KMS-11 (cell line): ENCODE data around the gene ACAD11.

Experiments
- H2AFZ ChIP-seq: fragments of 200-600 bp; sonication (generic); 2 replicates; pipeline ENCODE4 v1.6.1; 2016; ENCODE audit warnings: antibody characterized with exemption, mixed run types, low read depth
- H3K27ac ChIP-seq: fragments of 200-600 bp; sonication (generic); 2 replicates; pipeline ENCODE4 v1.6.1; 2016; ENCODE audit warnings: mild to moderate bottlenecking, mixed run types
- H3K27me3 ChIP-seq: fragments of 200-600 bp; sonication (generic); 2 replicates; pipeline ENCODE4 v1.6.1; 2017; ENCODE audit warnings: mild to moderate bottlenecking, low read depth, mixed run types, moderate library complexity; ENCODE audit not compliant: insufficient read depth
- H3K36me3 ChIP-seq: fragments of 200-600 bp; sonication (generic); 2 replicates; pipeline ENCODE4 v1.6.1; 2017; ENCODE audit warnings: mild to moderate bottlenecking, mixed run types; ENCODE audit not compliant: insufficient read depth
- H3K4me1 ChIP-seq: fragments of 200-600 bp; sonication (generic); 2 replicates; pipeline ENCODE4 v1.6.1; 2016; ENCODE audit warnings: mild to moderate bottlenecking, low read depth, mixed run types; ENCODE audit not compliant: poor library complexity, severe bottlenecking
- H3K4me2 ChIP-seq: fragments of 200-600 bp; sonication (generic); 2 replicates; pipeline ENCODE4 v1.7.0; 2016; ENCODE audit warnings: mild to moderate bottlenecking, mixed run types
- H3K4me3 ChIP-seq: fragments of 200-600 bp; sonication (generic); IDR thresholded peaks from 2 replicates; pipeline ENCODE4 v1.6.1; 2017; ENCODE audit warnings: low read depth, low read length, mixed read lengths; ENCODE audit not compliant: insufficient read depth
- H3K79me2 ChIP-seq: fragments of 200-600 bp; sonication (generic); 2 replicates; pipeline ENCODE4 v1.6.1; 2016; ENCODE audit warnings: low read depth, mixed run types; ENCODE audit not compliant: insufficient read depth
- H3K9ac ChIP-seq: fragments of 200-600 bp; sonication (generic); 2 replicates; pipeline ENCODE4 v1.6.1; 2016; ENCODE audit warnings: mild to moderate bottlenecking, mixed run types
- H4K20me1 ChIP-seq: fragments of 200-600 bp; sonication (generic); 2 replicates; pipeline ENCODE4 v1.6.1; 2016; ENCODE audit warnings: mild to moderate bottlenecking, mixed run types; ENCODE audit not compliant: insufficient read depth
- TF ChIP-seq, protein P1 (sequence below): fragments of 200-600 bp; sonication (generic); conservative IDR thresholded peaks from 2 replicates; pipeline ENCODE4 v1.6.1; 2017; ENCODE audit warnings: low read depth, mild to moderate bottlenecking, antibody characterized with exemption, low read length, moderate library complexity, mixed read lengths

The ACAD11 gene

GRCh38 chr3:132555306-132556035 lies 104.1 kb downstream of the ACAD11 start:
- Histone ChIP-seq H2AFZ (no peak overlapping the region), H4K20me1 (no peaks in the 10 kb centered on the region), H3K27me3 (no peaks in the 10 kb centered on the region), H3K27ac (no peak overlapping the region), H3K4me1 (peaks cover 14% of the 10 kb centered on the region), H3K4me2 (no peak overlapping the region), H3K4me3 (no peak overlapping the region), H3K79me2 (no peaks in the 10 kb centered on the region), H3K9ac (no peak overlapping the region), H3K36me3 (no peaks in the 10 kb centered on the region)
- TF ChIP-seq, protein P1, sequence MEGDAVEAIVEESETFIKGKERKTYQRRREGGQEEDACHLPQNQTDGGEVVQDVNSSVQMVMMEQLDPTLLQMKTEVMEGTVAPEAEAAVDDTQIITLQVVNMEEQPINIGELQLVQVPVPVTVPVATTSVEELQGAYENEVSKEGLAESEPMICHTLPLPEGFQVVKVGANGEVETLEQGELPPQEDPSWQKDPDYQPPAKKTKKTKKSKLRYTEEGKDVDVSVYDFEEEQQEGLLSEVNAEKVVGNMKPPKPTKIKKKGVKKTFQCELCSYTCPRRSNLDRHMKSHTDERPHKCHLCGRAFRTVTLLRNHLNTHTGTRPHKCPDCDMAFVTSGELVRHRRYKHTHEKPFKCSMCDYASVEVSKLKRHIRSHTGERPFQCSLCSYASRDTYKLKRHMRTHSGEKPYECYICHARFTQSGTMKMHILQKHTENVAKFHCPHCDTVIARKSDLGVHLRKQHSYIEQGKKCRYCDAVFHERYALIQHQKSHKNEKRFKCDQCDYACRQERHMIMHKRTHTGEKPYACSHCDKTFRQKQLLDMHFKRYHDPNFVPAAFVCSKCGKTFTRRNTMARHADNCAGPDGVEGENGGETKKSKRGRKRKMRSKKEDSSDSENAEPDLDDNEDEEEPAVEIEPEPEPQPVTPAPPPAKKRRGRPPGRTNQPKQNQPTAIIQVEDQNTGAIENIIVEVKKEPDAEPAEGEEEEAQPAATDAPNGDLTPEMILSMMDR, result no peak

DNA sequence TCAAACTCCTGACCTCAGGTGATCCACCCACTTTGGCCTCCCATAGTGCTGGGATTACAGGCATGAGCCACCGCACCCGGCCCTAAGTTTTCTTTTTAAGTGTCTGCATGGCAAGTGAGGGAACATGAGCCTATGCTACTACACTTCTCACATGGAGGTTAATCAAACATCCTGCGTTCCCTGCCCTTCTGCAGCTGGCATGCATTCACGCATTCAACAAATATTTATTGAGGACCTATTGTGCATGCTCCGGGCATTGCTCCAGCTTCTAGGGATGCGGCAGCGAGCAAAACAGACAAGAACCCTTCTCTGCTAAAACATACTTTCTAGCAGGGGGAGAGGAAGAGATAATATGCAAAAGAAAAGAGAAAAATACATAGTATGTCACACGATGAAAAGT lies 105.2 kb downstream of the ACAD11 start:
- H4K20me1 ChIP-seq, result no peaks in the 10 kb centered on the region
- H2AFZ ChIP-seq, result no peak overlapping the region
- TF ChIP-seq, protein P1, result no peak
- H3K4me2 ChIP-seq, result no peak overlapping the region
- H3K4me3 ChIP-seq, result no peak overlapping the region
- H3K79me2 ChIP-seq, result no peaks in the 10 kb centered on the region
- H3K27me3 ChIP-seq, result no peaks in the 10 kb centered on the region
- no peaks in the 10 kb centered on the region for H3K36me3 ChIP-seq
- H3K4me1 ChIP-seq, result peaks cover 25% of the 10 kb centered on the region
- H3K9ac ChIP-seq, result no peak overlapping the region
- H3K27ac ChIP-seq, result no peak overlapping the region

DNA sequence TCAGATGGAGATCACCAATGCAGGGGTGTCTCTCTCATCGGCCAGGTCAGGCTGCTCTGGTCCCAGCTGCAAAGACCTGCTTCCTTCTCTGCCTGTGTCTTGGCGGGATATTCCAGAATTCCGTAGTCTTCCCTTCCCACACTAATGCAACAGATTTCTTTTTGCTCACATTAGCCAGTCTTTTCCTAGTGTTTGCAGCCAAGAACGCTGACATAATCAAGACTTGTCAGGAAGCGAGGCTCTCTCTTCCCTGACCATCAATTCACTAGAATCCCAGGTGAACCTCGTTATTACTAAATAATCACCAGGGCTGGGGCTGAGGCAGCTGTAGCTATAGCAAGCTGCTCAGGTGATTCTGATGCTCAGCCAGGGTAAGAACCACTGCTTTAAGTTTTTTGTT lies 105.8 kb downstream of the ACAD11 start:
- Histone ChIP-seq H3K79me2 (no peaks in the 10 kb centered on the region), H3K4me2 (no peak overlapping the region), H3K9ac (no peak overlapping the region), H2AFZ (no peak overlapping the region), H4K20me1 (no peaks in the 10 kb centered on the region), H3K36me3 (no peaks in the 10 kb centered on the region), H3K4me3 (no peak overlapping the region), H3K4me1 (peaks cover 31% of the 10 kb centered on the region), H3K27me3 (no peaks in the 10 kb centered on the region), H3K27ac (no peak overlapping the region)
- TF ChIP-seq, protein P1, result no peak

- peak overlapping the region; percentile 56 for H3K27ac ChIP-seq
- H3K79me2 ChIP-seq, result no peaks in the 10 kb centered on the region
- H3K9ac ChIP-seq, result no peak overlapping the region
- H3K36me3 ChIP-seq, result no peaks in the 10 kb centered on the region
- H3K4me2 ChIP-seq, result peak overlapping the region; percentile 85
- H3K27me3 ChIP-seq, result no peaks in the 10 kb centered on the region
- H3K4me3 ChIP-seq, result no peak overlapping the region
- H4K20me1 ChIP-seq, result no peaks in the 10 kb centered on the region
- peak overlapping the region; percentile 6; the same call in 1 of the 2 replicates for H2AFZ ChIP-seq
- peaks cover 40% of the 10 kb centered on the region for H3K4me1 ChIP-seq
- TF ChIP-seq, protein P1, result no peak
Observed at GRCh38 chr3:132550579-132551305, 108.9 kb downstream of the ACAD11 start.
